Thyroid gland (tissue), 4 donors: ENCODE measurements around the gene PHETA2.

ENCODE experiments used
- CTCF ChIP-seq, 6 experiments: fragments of 200-600 bp in 3 of 6; fragments of 450-650 bp in 3 of 6; sonication (generic) in 3 of 6; IDR thresholded peaks; one replicate each; pipeline ENCODE4 v1.5.1; 2016 to 2019; ENCODE audit warnings: antibody characterized with exemption in 6 of 6, mild to moderate bottlenecking in 2 of 6, inconsistent platforms in 1 of 6, moderate library complexity in 1 of 6
- POLR2A ChIP-seq, 2 donors: fragments of 450-650 bp; IDR thresholded peaks; one replicate each; pipeline ENCODE4 v1.6.1; 2017; ENCODE audit warnings: antibody characterized with exemption in 2 of 2, mild to moderate bottlenecking in 2 of 2, moderate library complexity in 1 of 2

DNA sequence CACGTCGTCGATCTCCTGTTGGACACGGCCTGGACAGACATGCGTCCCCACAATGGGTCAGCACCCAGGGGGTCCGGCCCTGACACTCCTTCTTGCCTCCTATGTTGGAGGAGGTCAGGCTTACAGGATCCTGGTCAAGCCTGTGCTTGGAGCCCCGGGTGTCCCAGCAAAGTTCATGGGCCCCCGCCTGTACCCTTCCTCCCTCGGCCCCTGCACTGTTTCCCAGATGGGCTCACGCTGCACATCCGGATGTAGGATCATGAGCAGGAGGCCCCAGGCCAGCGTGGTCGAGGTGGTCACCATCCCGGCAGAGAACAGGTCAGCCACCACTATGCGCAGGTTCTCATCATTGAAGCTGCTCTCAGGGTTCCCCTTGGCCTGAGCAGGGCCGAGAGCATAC lies 53.6 kb downstream of the PHETA2 start:
- TF ChIP-seq POLR2A (IDR thresholded peaks at IDR 0.05) (no peak), CTCF (IDR thresholded peaks at IDR 0.05) (no peak)
